ENCODE data around the gene GLI2. TPM values are rescaled to one million over a fixed set of nuclear protein-coding genes. Genes with fewer than 3 reads are reported as not detected.

GLI2 gene
- total and polyA plus RNA-seq, 2 experiments from 2014 or later = 53.6 to 57.0 TPM

DNA sequence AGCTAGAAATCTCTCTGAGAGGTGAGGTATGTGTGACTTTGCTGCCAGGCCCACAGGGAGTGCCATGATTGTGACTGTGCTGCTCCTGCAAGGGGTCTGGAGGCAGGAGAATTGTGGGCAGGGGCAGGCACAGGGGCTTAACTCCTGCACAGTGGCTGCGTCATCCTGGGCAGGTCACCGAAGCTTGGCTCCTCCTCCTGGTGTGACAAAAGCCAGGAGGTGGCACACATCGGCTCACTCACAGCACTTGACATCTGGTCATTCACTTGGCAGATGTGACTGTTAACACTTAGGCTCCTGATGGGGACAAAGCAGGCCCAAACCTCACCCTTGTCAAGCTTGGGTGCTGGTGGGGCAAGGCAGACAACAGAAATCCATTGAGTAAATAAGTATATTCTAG lies 36.4 kb upstream of the GLI2 start (continued):
- TF ChIP-seq EZH2phosphoT487 (IDR thresholded peaks at IDR 0.05; ENCODE audit: unreplicated experiment) (no peak), CREB1 (CRISPR knock-in tag; IDR thresholded peaks at IDR 0.05; ENCODE audit: low read depth) (no peak), JUNB (IDR thresholded peaks at IDR 0.05; ENCODE audit: unreplicated experiment) (no peak), ZNF331 (CRISPR knock-in tag; IDR thresholded peaks at IDR 0.05; ENCODE audit: low read depth) (no peak)
- TF ChIP-seq, protein P1, sequence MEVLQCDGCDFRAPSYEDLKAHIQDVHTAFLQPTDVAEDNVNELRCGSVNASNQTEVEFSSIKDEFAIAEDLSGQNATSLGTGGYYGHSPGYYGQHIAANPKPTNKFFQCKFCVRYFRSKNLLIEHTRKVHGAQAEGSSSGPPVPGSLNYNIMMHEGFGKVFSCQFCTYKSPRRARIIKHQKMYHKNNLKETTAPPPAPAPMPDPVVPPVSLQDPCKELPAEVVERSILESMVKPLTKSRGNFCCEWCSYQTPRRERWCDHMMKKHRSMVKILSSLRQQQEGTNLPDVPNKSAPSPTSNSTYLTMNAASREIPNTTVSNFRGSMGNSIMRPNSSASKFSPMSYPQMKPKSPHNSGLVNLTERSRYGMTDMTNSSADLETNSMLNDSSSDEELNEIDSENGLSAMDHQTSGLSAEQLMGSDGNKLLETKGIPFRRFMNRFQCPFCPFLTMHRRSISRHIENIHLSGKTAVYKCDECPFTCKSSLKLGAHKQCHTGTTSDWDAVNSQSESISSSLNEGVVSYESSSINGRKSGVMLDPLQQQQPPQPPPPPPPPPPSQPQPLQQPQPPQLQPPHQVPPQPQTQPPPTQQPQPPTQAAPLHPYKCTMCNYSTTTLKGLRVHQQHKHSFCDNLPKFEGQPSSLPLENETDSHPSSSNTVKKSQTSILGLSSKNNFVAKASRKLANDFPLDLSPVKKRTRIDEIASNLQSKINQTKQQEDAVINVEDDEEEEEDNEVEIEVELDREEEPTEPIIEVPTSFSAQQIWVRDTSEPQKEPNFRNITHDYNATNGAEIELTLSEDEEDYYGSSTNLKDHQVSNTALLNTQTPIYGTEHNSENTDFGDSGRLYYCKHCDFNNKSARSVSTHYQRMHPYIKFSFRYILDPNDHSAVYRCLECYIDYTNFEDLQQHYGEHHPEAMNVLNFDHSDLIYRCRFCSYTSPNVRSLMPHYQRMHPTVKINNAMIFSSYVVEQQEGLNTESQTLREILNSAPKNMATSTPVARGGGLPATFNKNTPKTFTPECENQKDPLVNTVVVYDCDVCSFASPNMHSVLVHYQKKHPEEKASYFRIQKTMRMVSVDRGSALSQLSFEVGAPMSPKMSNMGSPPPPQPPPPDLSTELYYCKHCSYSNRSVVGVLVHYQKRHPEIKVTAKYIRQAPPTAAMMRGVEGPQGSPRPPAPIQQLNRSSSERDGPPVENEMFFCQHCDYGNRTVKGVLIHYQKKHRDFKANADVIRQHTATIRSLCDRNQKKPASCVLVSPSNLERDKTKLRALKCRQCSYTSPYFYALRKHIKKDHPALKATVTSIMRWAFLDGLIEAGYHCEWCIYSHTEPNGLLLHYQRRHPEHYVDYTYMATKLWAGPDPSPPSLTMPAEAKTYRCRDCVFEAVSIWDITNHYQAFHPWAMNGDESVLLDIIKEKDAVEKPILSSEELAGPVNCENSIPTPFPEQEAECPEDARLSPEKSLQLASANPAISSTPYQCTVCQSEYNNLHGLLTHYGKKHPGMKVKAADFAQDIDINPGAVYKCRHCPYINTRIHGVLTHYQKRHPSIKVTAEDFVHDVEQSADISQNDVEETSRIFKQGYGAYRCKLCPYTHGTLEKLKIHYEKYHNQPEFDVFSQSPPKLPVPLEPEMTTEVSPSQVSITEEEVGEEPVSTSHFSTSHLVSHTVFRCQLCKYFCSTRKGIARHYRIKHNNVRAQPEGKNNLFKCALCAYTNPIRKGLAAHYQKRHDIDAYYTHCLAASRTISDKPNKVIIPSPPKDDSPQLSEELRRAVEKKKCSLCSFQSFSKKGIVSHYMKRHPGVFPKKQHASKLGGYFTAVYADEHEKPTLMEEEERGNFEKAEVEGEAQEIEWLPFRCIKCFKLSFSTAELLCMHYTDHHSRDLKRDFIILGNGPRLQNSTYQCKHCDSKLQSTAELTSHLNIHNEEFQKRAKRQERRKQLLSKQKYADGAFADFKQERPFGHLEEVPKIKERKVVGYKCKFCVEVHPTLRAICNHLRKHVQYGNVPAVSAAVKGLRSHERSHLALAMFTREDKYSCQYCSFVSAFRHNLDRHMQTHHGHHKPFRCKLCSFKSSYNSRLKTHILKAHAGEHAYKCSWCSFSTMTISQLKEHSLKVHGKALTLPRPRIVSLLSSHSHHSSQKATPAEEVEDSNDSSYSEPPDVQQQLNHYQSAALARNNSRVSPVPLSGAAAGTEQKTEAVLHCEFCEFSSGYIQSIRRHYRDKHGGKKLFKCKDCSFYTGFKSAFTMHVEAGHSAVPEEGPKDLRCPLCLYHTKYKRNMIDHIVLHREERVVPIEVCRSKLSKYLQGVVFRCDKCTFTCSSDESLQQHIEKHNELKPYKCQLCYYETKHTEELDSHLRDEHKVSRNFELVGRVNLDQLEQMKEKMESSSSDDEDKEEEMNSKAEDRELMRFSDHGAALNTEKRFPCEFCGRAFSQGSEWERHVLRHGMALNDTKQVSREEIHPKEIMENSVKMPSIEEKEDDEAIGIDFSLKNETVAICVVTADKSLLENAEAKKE (CRISPR knock-in tag; IDR thresholded peaks at IDR 0.05) = no peak

DNA sequence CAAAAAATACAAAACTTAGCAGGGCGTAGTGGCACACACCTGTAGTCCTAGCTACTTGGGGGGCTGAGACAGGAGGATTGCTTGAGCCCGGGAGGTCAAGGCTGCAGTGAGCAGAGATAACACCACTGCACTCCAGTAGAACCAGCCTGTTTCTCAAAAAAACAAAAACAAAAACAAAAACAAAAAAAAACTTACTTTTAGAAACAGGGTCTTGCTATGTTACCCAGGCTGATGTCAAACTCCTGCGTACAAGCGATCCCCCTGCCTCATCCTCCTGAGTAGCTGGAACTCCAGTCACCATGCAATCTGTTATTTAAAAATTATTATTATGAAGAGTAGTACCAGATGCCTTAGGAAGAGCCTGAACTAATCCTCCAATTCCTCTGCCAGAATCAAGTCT lies 35.0 kb upstream of the GLI2 start:
- H3F3A ChIP-seq (replicated peaks; ENCODE audit: low read depth) = peaks cover 4% of the 10 kb centered on the region; the same call in 1 of the 2 replicates
- H3K9me2 ChIP-seq (ENCODE audit: insufficient read depth) = no peaks in the 10 kb centered on the region
- Mint-ChIP-seq H3K4me1 (peaks cover 52% of the 10 kb centered on the region), H3K27ac (no peak overlapping the region), H3K4me3 (no peak overlapping the region), H3K9me3 (no peaks in the 10 kb centered on the region), H3K36me3 (ENCODE audit: low read depth) (no peaks in the 10 kb centered on the region), H3K27me3 (ENCODE audit: insufficient read depth, low read depth, poor library complexity) (peaks cover 32% of the 10 kb centered on the region)
- H3K36me3 ChIP-seq (ENCODE audit: insufficient read depth) = no peaks in the 10 kb centered on the region
- ATAC-seq (no peak), DNase-seq (ENCODE audit: low spot score) (no peak)
- H2AFZ ChIP-seq = no peak overlapping the region
- H3K79me2 ChIP-seq (replicated peaks; ENCODE audit: insufficient read depth) = no peaks in the 10 kb centered on the region
- no peak overlapping the region for H3K4me3 ChIP-seq
- H3K27ac ChIP-seq (ENCODE audit: low read depth) = no peak overlapping the region
- TF ChIP-seq CREB1 (CRISPR knock-in tag; IDR thresholded peaks at IDR 0.05; ENCODE audit: low read depth) (no peak), POLR2AphosphoS5 (IDR thresholded peaks at IDR 0.05; ENCODE audit: low read depth) (no peak), STAT1 (IDR thresholded peaks at IDR 0.05; ENCODE audit: unreplicated experiment) (no peak), NANOG (IDR thresholded peaks at IDR 0.05; ENCODE audit: borderline replicate concordance) (no peak), ZNF331 (CRISPR knock-in tag; IDR thresholded peaks at IDR 0.05; ENCODE audit: low read depth) (no peak), ZNF114 (CRISPR knock-in tag; IDR thresholded peaks at IDR 0.05) (no peak), EZH2 (IDR thresholded peaks at IDR 0.05; ENCODE audit: low read depth, unreplicated experiment) (no peak), EZH2phosphoT487 (IDR thresholded peaks at IDR 0.05; ENCODE audit: unreplicated experiment) (no peak), JUNB (IDR thresholded peaks at IDR 0.05; ENCODE audit: unreplicated experiment) (no peak)
- TF ChIP-seq, protein P2, sequence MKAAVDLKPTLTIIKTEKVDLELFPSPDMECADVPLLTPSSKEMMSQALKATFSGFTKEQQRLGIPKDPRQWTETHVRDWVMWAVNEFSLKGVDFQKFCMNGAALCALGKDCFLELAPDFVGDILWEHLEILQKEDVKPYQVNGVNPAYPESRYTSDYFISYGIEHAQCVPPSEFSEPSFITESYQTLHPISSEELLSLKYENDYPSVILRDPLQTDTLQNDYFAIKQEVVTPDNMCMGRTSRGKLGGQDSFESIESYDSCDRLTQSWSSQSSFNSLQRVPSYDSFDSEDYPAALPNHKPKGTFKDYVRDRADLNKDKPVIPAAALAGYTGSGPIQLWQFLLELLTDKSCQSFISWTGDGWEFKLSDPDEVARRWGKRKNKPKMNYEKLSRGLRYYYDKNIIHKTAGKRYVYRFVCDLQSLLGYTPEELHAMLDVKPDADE (IDR thresholded peaks at IDR 0.05) = no peak
- TF ChIP-seq, protein P3, sequence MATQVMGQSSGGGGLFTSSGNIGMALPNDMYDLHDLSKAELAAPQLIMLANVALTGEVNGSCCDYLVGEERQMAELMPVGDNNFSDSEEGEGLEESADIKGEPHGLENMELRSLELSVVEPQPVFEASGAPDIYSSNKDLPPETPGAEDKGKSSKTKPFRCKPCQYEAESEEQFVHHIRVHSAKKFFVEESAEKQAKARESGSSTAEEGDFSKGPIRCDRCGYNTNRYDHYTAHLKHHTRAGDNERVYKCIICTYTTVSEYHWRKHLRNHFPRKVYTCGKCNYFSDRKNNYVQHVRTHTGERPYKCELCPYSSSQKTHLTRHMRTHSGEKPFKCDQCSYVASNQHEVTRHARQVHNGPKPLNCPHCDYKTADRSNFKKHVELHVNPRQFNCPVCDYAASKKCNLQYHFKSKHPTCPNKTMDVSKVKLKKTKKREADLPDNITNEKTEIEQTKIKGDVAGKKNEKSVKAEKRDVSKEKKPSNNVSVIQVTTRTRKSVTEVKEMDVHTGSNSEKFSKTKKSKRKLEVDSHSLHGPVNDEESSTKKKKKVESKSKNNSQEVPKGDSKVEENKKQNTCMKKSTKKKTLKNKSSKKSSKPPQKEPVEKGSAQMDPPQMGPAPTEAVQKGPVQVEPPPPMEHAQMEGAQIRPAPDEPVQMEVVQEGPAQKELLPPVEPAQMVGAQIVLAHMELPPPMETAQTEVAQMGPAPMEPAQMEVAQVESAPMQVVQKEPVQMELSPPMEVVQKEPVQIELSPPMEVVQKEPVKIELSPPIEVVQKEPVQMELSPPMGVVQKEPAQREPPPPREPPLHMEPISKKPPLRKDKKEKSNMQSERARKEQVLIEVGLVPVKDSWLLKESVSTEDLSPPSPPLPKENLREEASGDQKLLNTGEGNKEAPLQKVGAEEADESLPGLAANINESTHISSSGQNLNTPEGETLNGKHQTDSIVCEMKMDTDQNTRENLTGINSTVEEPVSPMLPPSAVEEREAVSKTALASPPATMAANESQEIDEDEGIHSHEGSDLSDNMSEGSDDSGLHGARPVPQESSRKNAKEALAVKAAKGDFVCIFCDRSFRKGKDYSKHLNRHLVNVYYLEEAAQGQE (IDR thresholded peaks at IDR 0.05; ENCODE audit: unreplicated experiment) = no peak
- TF ChIP-seq, protein P4, sequence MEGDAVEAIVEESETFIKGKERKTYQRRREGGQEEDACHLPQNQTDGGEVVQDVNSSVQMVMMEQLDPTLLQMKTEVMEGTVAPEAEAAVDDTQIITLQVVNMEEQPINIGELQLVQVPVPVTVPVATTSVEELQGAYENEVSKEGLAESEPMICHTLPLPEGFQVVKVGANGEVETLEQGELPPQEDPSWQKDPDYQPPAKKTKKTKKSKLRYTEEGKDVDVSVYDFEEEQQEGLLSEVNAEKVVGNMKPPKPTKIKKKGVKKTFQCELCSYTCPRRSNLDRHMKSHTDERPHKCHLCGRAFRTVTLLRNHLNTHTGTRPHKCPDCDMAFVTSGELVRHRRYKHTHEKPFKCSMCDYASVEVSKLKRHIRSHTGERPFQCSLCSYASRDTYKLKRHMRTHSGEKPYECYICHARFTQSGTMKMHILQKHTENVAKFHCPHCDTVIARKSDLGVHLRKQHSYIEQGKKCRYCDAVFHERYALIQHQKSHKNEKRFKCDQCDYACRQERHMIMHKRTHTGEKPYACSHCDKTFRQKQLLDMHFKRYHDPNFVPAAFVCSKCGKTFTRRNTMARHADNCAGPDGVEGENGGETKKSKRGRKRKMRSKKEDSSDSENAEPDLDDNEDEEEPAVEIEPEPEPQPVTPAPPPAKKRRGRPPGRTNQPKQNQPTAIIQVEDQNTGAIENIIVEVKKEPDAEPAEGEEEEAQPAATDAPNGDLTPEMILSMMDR (conservative IDR thresholded peaks at IDR 0.05; ENCODE audit: low read depth in 2 of 2) = no peak
- peaks cover 6% of the 10 kb centered on the region; the same call in 1 of the 2 replicates for H3K27me3 ChIP-seq (ENCODE audit: insufficient read depth)
- no peaks in the 10 kb centered on the region for H4K20me1 ChIP-seq (replicated peaks; ENCODE audit: insufficient read depth)
- H3K4me1 ChIP-seq (ENCODE audit: insufficient read depth) = peaks cover 36% of the 10 kb centered on the region
- no peak overlapping the region for H3K4me2 ChIP-seq
